Smooth muscle cell (in vitro differentiated cells): ENCODE measurements around the gene FAM83G. TPM values are rescaled to one million over a fixed set of nuclear protein-coding genes. Genes with fewer than 3 reads are reported as not detected.

Source experiments
- DNase-seq: peaks from one replicate; lab custom pipeline; 2025; ENCODE audit not compliant: unreplicated experiment; lab: John Stamatoyannopoulos, UW
- H2AFZ ChIP-seq: fragments of 200-600 bp; sonication (generic); 2 replicates; pipeline ENCODE4 v1.6.0; 2016; ENCODE audit warnings: antibody characterized with exemption, low read depth, mild to moderate bottlenecking
- H3F3A ChIP-seq: fragments of 200-600 bp; sonication (generic); 2 replicates; pipeline ENCODE4 v1.6.0; 2017; ENCODE audit warnings: antibody characterized with exemption, low read depth
- H3K27ac ChIP-seq: fragments of 200-600 bp; sonication (generic); 2 replicates; pipeline ENCODE4 v1.5.1; 2016; ENCODE audit warnings: low read depth, mild to moderate bottlenecking
- H3K27me3 ChIP-seq: fragments of 200-600 bp; sonication (generic); 2 replicates; pipeline ENCODE4 v1.6.1; 2016; ENCODE audit warnings: low read depth, mild to moderate bottlenecking
- H3K36me3 ChIP-seq: fragments of 200-600 bp; sonication (generic); 2 replicates; pipeline ENCODE4 v1.5.1; 2016; ENCODE audit warnings: low read depth
- H3K4me1 ChIP-seq: fragments of 200-600 bp; sonication (generic); 2 replicates; pipeline ENCODE4 v1.5.1; 2016; ENCODE audit warnings: low read depth
- H3K4me2 ChIP-seq: fragments of 200-600 bp; sonication (generic); 2 replicates; pipeline ENCODE4 v1.6.0; 2016; ENCODE audit warnings: mild to moderate bottlenecking
- H3K4me3 ChIP-seq: fragments of 200-600 bp; sonication (generic); 2 replicates; pipeline ENCODE4 v1.5.1; 2016; ENCODE audit warnings: mild to moderate bottlenecking
- H3K79me2 ChIP-seq: fragments of 200-600 bp; sonication (generic); 2 replicates; pipeline ENCODE4 v1.6.0; 2016; ENCODE audit warnings: low read depth, mild to moderate bottlenecking
- H3K9ac ChIP-seq: fragments of 200-600 bp; sonication (generic); 2 replicates; pipeline ENCODE4 v1.6.0; 2016; ENCODE audit warnings: low read depth
- H3K9me3 ChIP-seq: fragments of 200-600 bp; sonication (generic); replicated peaks from 2 replicates; pipeline ENCODE4 v1.5.1; 2016; ENCODE audit warnings: low read depth
- H4K20me1 ChIP-seq: fragments of 200-600 bp; sonication (generic); 2 replicates; pipeline ENCODE4 v1.6.0; 2016; ENCODE audit warnings: low read depth
- WGBS: methylation state at CpG from one replicate; pipeline ENCODE4 v1.1.7; 2016; ENCODE audit warnings: low lambda C conversion rate; 5-methylcytosine and 5-hydroxymethylcytosine counted together
- polyA plus RNA-seq: library from polyadenylated mRNA; unstranded; fragments of >200 nt; fragmentation: Nextera tagmentation; extraction: Ambion mirVana; gene quantifications from 2 replicates; pipeline ENCODE4 v1.2.1, GENCODE V29; 2016
- total RNA-seq: library from RNA; depleted of rRNA; stranded (reverse); fragments of >200 nt; gene quantifications from 2 replicates; pipeline ENCODE4 v1.2.3, GENCODE V29; 2014
- TF ChIP-seq, protein P1 (sequence below): fragments of 200-600 bp; sonication (generic); IDR thresholded peaks from 2 replicates; pipeline ENCODE4 v1.5.1; 2017; ENCODE audit warnings: borderline replicate concordance, mild to moderate bottlenecking, antibody characterized with exemption; ENCODE audit not compliant: insufficient read depth, poor library complexity, severe bottlenecking

The FAM83G gene
- total and polyA plus RNA-seq, 2 experiments from 2014 or later, result 8.2 to 14.2 TPM

- Histone ChIP-seq H3K9ac (no peak overlapping the region), H3K27me3 (peaks cover 11% of the 10 kb centered on the region), H3K79me2 (no peaks in the 10 kb centered on the region), H3F3A (no peaks in the 10 kb centered on the region), H3K4me1 (peaks cover 4% of the 10 kb centered on the region), H3K36me3 (no peaks in the 10 kb centered on the region), H3K27ac (no peak overlapping the region), H3K9me3 (no peaks in the 10 kb centered on the region), H3K4me3 (no peak overlapping the region), H4K20me1 (no peaks in the 10 kb centered on the region), H2AFZ (no peak overlapping the region), H3K4me2 (no peak overlapping the region)
- WGBS, result 56% methylated on average over 2 of the region's 2 CpGs
- TF ChIP-seq, protein P1, sequence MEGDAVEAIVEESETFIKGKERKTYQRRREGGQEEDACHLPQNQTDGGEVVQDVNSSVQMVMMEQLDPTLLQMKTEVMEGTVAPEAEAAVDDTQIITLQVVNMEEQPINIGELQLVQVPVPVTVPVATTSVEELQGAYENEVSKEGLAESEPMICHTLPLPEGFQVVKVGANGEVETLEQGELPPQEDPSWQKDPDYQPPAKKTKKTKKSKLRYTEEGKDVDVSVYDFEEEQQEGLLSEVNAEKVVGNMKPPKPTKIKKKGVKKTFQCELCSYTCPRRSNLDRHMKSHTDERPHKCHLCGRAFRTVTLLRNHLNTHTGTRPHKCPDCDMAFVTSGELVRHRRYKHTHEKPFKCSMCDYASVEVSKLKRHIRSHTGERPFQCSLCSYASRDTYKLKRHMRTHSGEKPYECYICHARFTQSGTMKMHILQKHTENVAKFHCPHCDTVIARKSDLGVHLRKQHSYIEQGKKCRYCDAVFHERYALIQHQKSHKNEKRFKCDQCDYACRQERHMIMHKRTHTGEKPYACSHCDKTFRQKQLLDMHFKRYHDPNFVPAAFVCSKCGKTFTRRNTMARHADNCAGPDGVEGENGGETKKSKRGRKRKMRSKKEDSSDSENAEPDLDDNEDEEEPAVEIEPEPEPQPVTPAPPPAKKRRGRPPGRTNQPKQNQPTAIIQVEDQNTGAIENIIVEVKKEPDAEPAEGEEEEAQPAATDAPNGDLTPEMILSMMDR, result no peak
- no peak for DNase-seq
Observed at GRCh38 chr17:18946536-18946935, 58.0 kb downstream of the FAM83G start.

DNA sequence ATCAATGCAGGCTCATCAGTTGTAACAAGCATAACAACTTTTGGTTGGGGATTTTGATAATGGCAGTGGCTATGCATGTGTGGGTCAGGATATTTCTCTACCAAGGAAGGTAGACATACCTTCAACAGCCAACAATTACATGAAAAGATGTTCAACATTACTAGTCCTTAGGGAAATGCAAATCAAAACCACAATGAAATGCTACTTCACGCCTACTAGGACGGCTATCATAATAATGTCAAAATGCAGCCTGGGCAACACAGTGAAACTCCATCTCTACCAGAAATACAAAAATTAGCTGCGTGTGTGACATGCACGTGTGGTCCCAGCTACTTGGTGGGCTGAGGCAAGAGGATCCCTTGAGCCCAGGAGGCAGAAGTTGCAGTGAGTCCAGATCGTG, 59.9 kb downstream of the FAM83G start:
- no peaks in the 10 kb centered on the region for H4K20me1 ChIP-seq
- TF ChIP-seq, protein P1, result no peak
- no peaks in the 10 kb centered on the region for H3F3A ChIP-seq
- H3K79me2 ChIP-seq, result no peaks in the 10 kb centered on the region
- H3K9ac ChIP-seq, result no peak overlapping the region
- peaks cover 4% of the 10 kb centered on the region for H3K4me1 ChIP-seq
- no peak overlapping the region for H3K4me3 ChIP-seq
- peaks cover 11% of the 10 kb centered on the region for H3K27me3 ChIP-seq
- no peak overlapping the region for H3K4me2 ChIP-seq
- no peak overlapping the region for H3K27ac ChIP-seq
- no peaks in the 10 kb centered on the region for H3K36me3 ChIP-seq
- DNase-seq, result no peak
- WGBS, result 92% methylated on average over 5 of the region's 5 CpGs
- H3K9me3 ChIP-seq, result no peaks in the 10 kb centered on the region
- no peak overlapping the region for H2AFZ ChIP-seq

DNA sequence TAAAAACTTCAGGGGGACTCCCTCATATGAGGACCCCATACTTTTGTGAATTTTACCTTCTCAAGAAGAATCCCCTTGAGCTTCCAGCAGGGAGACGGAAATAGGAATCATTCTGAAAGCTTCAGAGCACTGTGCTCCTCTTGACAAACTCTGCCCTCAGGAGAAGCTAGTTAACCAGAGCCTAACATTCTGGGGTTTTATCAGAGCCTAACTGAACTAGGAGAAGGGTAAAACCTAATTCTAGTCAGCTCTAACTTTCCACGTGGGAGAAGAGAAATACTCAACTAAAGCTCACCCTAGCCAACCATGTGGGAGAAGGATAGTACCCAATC, 65.9 kb downstream of the FAM83G start:
- Histone ChIP-seq H3K9ac (no peak overlapping the region), H3K79me2 (no peaks in the 10 kb centered on the region), H4K20me1 (no peaks in the 10 kb centered on the region), H3K4me1 (no peaks in the 10 kb centered on the region), H3K27me3 (no peaks in the 10 kb centered on the region), H3K36me3 (no peaks in the 10 kb centered on the region), H2AFZ (no peak overlapping the region), H3K4me2 (no peak overlapping the region), H3F3A (no peaks in the 10 kb centered on the region), H3K27ac (no peak overlapping the region), H3K4me3 (no peak overlapping the region), H3K9me3 (no peaks in the 10 kb centered on the region)
- 79% methylated on average over 2 of the region's 2 CpGs for WGBS
- TF ChIP-seq, protein P1, result no peak
- DNase-seq, result no peak

- Histone ChIP-seq H2AFZ (no peak overlapping the region), H3K27ac (no peak overlapping the region), H3K9me3 (no peaks in the 10 kb centered on the region), H3K36me3 (no peaks in the 10 kb centered on the region), H3K4me3 (no peak overlapping the region), H3K27me3 (no peaks in the 10 kb centered on the region), H3K79me2 (no peaks in the 10 kb centered on the region), H3K4me1 (no peaks in the 10 kb centered on the region), H3F3A (no peaks in the 10 kb centered on the region), H3K9ac (no peak overlapping the region), H4K20me1 (no peaks in the 10 kb centered on the region), H3K4me2 (no peak overlapping the region)
- TF ChIP-seq, protein P1, result no peak
- whole genome bisulfite sequencing, result 95% methylated on average over 8 of the region's 8 CpGs
- DNase-seq, result no peak
Observed at GRCh38 chr17:18937981-18938691, 66.4 kb downstream of the FAM83G start.
